ENCODE results near the gene PPP1R8. TPM values are rescaled to one million over a fixed set of nuclear protein-coding genes. Genes with fewer than 3 reads are reported as not detected.

The PPP1R8 gene
- total RNA-seq, 2 donors from 2014 or later, result 45.0 to 48.1 TPM

DNA sequence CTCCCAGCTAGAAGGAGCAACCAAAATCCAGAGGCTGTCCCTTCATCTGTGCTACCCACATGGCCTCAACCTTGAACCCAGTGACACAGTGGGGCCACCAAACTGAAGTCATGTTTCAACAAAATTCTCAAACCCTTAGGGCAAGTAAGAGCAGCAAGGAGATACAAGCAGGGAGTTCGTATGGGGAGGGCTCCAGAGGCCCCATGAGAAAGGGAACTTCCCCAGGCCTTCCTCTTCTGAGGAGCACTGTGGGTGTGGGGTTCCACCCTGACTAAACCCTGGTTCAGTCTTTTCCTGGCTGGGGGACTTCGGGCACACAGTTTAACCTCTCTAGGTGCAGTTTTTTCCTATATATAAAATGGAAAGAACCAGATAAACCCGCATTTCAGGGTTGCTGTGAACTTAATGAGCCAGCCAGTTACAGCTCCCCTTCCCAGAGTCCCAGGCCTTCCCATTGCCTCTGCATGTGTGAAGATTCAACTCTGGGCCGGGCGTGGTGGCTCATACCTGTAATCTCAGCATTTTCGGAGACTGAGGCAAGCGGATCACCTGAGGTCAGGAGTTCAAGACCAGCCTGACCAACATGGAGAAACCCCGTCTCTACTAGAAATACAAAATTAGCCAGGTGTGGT, 33.8 kb downstream of the PPP1R8 start:
- H3K9me3 Mint-ChIP-seq, result no peaks in the 10 kb centered on the region
- no peaks in the 10 kb centered on the region for H3K9me3 ChIP-seq (ENCODE audit: control insufficient read depth, low read length)
- no peaks in the 10 kb centered on the region for H3K36me3 ChIP-seq (ENCODE audit: control insufficient read depth, insufficient read depth, low read length)
- H3K27ac Mint-ChIP-seq, result no peak overlapping the region
- no peaks in the 10 kb centered on the region for H3K27me3 Mint-ChIP-seq (ENCODE audit: insufficient read depth)
- H3K36me3 Mint-ChIP-seq (ENCODE audit: low read depth), result no peaks in the 10 kb centered on the region
- no peaks in the 10 kb centered on the region for H3K27me3 ChIP-seq (ENCODE audit: control insufficient read depth, insufficient read depth, low read length, poor library complexity, severe bottlenecking)
- no peak for DNase-seq
- no peak overlapping the region for H3K4me3 Mint-ChIP-seq
- H3K9ac ChIP-seq (ENCODE audit: extremely low read depth, low read length, poor library complexity, severe bottlenecking), result no peak overlapping the region
- H3K4me3 ChIP-seq (ENCODE audit: low read length), result no peak overlapping the region
- peaks cover 6% of the 10 kb centered on the region for H3K4me1 Mint-ChIP-seq
- 92 to 93% methylated on average over 7 to 8 of the region's 8 CpGs for WGBS, 2 experiments (ENCODE audit: insufficient coverage in 1 of 2, insufficient read length in 1 of 2)
- TF ChIP-seq, protein P1, sequence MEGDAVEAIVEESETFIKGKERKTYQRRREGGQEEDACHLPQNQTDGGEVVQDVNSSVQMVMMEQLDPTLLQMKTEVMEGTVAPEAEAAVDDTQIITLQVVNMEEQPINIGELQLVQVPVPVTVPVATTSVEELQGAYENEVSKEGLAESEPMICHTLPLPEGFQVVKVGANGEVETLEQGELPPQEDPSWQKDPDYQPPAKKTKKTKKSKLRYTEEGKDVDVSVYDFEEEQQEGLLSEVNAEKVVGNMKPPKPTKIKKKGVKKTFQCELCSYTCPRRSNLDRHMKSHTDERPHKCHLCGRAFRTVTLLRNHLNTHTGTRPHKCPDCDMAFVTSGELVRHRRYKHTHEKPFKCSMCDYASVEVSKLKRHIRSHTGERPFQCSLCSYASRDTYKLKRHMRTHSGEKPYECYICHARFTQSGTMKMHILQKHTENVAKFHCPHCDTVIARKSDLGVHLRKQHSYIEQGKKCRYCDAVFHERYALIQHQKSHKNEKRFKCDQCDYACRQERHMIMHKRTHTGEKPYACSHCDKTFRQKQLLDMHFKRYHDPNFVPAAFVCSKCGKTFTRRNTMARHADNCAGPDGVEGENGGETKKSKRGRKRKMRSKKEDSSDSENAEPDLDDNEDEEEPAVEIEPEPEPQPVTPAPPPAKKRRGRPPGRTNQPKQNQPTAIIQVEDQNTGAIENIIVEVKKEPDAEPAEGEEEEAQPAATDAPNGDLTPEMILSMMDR (conservative IDR thresholded peaks at IDR 0.05), result no peak
- H3K4me1 ChIP-seq (ENCODE audit: control insufficient read depth, insufficient read depth, low read length), result no peaks in the 10 kb centered on the region
- no peak overlapping the region for H3K27ac ChIP-seq (ENCODE audit: low read depth, low read length)

DNA sequence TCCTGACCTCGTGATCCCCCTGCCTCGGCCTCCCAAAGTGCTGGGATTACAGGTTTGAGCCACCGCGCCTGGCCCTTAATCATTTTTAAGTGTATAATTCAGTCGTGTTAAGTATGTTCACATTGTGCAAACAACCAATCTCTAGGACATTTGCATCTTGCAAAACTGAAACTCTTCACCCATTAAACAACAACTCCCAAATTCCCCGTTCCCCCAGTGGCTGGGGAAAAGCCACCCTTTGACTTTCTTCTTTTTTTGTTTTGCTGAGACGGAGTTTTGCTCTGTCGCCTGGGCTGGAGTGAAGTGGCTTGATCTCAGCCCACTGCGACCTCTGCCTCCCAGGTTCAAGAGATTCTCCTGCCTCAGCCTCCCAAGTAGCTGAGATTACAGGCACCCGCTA, 35.2 kb downstream of the PPP1R8 start:
- Histone ChIP-seq H3K4me3 (ENCODE audit: low read length) (no peak overlapping the region), H3K9me3 (ENCODE audit: control insufficient read depth, low read length) (no peaks in the 10 kb centered on the region), H3K4me1 (ENCODE audit: control insufficient read depth, insufficient read depth, low read length) (no peaks in the 10 kb centered on the region), H3K27ac (ENCODE audit: low read depth, low read length) (no peak overlapping the region), H3K27me3 (ENCODE audit: control insufficient read depth, insufficient read depth, low read length, poor library complexity, severe bottlenecking) (no peaks in the 10 kb centered on the region), H3K9ac (ENCODE audit: extremely low read depth, low read length, poor library complexity, severe bottlenecking) (no peak overlapping the region), H3K36me3 (ENCODE audit: control insufficient read depth, insufficient read depth, low read length) (no peaks in the 10 kb centered on the region)
- WGBS, 2 experiments (ENCODE audit: insufficient coverage in 1 of 2, insufficient read length in 1 of 2), result 95 to 97% methylated on average over 10 of the region's 10 CpGs
- Mint-ChIP-seq H3K36me3 (ENCODE audit: low read depth) (no peaks in the 10 kb centered on the region), H3K4me1 (peaks cover 6% of the 10 kb centered on the region), H3K9me3 (no peaks in the 10 kb centered on the region), H3K27ac (no peak overlapping the region), H3K27me3 (ENCODE audit: insufficient read depth) (no peaks in the 10 kb centered on the region), H3K4me3 (no peak overlapping the region)
- TF ChIP-seq, protein P1 (conservative IDR thresholded peaks at IDR 0.05), result no peak
- DNase-seq, result no peak

DNA sequence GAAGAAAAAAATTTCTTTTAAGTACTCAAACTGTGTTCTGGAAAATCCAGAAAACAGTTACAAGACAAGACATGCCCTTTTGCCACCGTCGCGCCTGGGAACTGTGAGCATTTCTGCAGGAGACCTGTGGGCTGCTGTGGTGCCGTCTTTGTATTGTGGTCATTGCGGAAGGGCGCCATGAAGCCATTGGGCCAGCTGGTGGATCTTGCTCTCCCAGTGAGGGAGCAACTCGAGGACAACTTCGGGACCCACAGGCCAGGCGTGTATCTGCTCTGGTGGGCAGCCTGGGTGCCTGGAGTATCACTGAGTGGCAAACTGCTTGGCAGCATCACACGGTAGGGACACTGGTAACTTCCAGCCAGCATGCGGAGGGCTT, 38.0 kb downstream of the PPP1R8 start:
- no peak for DNase-seq
- peaks cover 4% of the 10 kb centered on the region for H3K4me1 Mint-ChIP-seq
- H3K9me3 Mint-ChIP-seq, result no peaks in the 10 kb centered on the region
- H3K27me3 Mint-ChIP-seq (ENCODE audit: insufficient read depth), result peaks cover 7% of the 10 kb centered on the region
- Histone ChIP-seq H3K9me3 (ENCODE audit: control insufficient read depth, low read length) (no peaks in the 10 kb centered on the region), H3K4me3 (ENCODE audit: low read length) (no peak overlapping the region), H3K27ac (ENCODE audit: low read depth, low read length) (no peak overlapping the region), H3K4me1 (ENCODE audit: control insufficient read depth, insufficient read depth, low read length) (no peaks in the 10 kb centered on the region), H3K9ac (ENCODE audit: extremely low read depth, low read length, poor library complexity, severe bottlenecking) (no peak overlapping the region), H3K36me3 (ENCODE audit: control insufficient read depth, insufficient read depth, low read length) (no peaks in the 10 kb centered on the region), H3K27me3 (ENCODE audit: control insufficient read depth, insufficient read depth, low read length, poor library complexity, severe bottlenecking) (no peaks in the 10 kb centered on the region)
- TF ChIP-seq, protein P1 (conservative IDR thresholded peaks at IDR 0.05), result no peak
- H3K27ac Mint-ChIP-seq, result no peak overlapping the region
- H3K4me3 Mint-ChIP-seq, result no peak overlapping the region
- no peaks in the 10 kb centered on the region for H3K36me3 Mint-ChIP-seq (ENCODE audit: low read depth)
- 91 to 94% methylated on average over 9 to 11 of the region's 11 CpGs for WGBS, 2 experiments (ENCODE audit: insufficient coverage in 1 of 2, insufficient read length in 1 of 2)
